ENCODE results near the gene DPP6.

DPP6 gene

DNA sequence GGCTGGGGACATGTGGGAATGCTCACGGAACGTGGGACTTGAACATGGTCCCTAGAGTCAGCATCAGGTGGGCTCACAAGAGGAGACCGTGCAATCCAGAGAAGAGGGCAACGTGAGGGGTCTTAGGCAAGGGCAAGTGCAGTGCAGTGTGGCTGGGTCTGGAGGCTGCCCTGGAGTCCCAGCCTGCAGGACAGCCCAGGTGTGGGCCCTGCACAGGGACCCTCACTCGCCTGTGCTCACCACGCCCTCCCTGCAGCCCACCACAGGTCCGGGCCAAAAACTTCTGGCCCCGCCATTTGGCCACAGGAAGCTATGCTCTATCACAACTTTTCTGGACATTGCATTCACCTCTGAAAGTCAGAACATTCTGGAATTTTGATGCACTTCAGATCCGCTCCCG is 817.2 kb downstream of the DPP6 start:
- no peak for DNase-seq

DNA sequence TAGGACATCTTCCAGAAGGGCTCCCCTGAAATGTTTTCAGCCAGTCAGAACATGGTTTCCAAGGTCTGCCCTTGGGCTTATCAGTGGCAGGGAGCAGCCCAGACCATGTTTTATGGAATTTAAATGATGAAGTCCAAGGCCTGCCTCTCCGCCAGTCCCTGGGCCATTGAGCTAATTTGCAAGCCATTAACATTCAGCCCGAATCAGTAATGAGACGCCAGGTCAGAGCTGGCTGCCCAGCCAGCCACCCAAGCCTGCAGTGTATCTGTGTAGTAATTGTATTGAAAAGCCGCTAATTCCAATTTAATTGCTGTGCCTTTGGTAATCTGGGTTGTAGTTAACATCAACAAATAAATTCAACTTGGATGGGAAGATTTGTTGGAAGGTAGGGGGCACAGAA is 819.3 kb downstream of the DPP6 start:
- DNase-seq: no peak

DNA sequence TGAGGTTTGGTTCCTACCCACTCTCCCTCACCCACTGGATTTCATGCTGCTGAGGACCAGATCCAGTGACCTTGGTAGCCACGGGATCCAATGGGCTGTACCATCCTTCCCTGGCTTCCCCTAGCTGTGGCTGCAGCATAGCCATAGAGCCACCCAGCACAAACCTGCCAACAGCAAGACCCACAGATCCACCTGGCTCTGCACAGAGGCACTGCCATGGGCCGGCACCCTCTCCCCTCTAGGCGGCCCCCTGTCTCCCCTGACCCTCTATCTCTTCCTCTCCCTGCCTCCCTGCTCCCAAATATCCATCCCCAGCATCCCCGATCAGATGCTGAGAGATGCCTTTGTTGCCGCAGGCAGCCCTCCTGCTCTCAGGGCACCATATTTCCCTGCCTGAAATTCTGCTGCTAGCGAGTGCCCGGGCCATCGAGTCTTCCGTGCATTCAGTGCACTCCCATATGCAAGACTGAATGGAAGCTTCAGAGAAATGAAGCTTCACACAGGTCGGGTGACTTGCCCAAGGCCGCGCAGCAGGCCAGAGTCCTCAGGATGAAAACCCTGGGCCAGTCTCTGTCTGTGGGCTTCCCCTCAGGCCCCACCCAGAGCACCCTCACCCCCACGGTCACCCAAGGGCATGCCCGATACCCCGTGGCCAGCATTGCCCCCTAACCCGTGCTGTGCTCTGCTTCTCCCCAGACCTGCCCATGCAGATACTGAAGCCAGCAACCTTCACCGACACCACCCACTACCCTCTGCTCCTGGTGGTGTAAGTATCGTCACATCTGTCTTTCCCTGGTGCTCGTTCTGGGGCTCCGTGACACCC is 819.9 kb downstream of the DPP6 start:
- DNase-seq: no peak

DNA sequence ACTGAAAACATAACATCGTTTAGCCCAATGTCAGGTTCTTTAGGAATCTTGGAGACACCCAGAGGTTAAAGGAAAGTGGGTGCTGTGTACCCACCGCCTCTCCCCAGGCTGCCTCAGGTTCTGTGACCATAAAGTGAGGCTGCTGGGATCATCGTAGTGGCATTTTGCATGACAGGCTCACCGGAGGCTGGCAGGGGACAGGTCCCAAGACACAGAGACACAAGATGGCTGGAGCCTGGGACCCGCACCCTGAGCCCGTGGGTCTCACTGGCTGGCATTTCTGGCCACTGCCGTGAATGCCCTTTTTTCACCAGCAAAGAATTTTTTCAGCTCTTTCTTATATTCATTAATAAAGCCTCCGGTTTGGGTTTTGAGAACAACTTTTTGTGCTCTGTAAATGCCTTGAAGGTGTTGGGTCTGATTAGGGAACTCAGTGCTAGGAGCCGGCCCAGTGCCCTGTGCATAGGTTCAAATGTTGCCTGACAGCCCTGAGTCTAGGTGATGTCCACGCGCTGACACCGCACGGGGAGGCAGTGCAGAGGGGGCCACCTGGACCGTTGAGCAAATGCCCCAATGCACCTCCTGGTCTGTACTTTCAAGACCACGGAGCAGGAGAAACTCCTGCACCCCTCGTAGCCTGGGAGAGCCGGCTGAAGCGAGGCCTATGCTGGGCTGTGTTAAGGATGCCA is 820.8 kb downstream of the DPP6 start:
- DNase-seq: no peak

DNA sequence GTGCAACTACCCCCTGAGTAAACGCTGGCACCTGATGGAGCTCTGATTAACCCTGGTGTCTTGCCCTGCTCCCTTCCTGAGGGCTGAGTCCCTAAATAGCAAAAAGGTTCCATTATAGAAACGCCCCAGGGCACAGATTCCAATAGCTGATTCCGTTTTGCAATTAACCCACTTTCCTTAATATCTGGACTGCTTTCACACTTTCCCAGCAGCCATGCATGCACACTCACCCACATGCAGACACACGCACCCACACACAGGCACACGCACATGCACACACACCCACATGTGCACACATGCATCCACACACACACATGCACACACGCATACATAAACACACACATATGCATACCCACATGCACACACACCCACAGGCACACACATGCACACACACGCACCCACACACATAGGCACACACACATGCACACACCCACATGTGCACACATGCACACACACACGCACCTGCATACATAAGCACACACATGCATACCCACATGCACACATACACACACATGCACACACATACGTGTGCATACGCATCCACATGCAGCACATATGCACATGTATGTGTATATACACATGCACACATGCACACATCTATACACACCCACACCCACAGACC is 821.4 kb downstream of the DPP6 start:
- DNase-seq: no peak

DNA sequence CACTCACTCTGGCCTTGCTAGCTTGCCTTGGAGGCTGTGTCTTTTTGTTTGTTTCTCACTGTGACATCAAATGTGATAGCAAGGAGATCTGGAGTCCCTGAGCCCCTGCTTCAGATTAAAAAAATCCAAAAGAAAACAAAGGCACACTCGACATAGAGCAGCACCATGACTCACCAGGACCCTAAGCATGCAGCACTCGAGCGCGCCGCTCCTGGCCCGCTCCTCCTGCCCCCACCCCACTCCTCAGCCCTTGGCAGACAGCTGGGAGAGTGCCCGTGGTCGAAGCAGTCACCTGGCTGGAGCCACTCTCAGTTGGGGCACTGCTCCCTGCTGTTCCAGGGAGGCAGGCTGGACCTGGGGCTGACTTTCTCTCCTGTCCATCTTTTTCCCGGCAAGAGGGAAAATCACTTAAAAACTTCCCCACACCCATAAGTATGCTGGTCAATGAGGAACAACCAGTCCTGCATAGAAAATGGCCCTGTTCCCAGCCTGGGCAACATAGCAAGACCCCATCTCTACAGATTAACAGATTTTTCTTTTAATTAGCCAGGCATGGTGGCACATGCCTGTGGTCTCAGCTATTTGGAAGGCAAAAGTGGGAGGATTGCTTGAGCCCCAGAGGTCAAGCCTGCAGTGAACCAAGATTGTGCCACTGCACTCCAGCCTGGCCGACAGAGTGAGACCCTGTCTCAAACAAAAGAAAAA is 822.4 kb downstream of the DPP6 start:
- no peak for DNase-seq

DNA sequence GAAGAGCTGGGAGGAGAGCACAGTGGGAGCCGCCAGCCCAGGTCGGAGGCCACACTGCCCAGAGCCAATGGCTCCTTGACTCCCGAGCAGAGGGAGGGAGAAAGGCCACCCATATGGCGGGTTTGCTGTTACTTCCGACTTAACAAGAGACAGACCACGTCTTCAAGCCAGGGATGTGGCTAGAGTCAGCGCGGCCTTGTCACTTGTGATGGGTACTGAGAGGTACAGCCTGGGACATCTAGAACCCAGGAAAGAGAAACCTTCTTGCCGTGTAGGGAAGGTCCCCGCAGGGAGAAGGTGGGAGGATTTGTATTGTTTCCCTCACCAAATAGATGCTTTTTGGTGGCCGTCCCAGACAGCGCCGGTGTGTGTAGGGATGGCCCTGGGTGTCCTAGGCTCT is 823.1 kb downstream of the DPP6 start:
- no peak for DNase-seq

DNA sequence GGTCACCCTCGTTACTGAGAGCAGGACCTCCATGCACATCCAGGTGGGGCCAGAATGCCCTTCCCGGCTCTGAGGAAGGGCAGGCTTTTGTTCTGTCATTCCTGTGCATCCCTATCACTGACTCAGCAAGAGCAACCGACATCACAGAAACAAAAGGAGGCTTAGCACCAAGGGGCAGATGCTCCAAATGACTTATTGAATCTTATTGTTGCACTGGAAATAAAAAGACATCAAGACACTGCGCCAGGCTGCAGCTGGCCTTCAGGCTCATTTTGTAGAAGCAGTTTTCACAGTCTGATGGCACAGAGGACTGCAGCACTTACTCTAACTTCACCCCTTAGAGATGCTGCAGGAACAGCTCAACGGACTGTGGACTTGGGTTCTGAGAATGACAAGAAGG is 824.3 kb downstream of the DPP6 start:
- DNase-seq: no peak

DNA sequence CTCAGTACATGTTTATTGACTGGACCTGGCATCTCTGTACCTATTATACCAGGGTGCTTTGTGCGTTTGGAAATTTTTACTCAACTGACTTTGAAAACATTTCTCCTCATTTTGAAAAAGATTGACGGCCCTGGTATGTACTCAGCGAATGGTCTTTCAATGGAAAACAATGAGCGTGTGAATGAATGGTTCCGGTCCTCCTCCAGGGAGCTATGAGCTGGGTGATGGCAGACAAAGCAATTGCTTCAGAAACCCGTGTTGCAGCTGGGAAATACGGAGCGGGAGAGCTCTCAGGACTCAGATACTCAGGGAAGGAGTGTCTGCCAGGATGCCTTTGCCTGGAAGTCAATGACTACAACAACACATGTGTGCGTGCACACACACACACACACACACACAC is 824.8 kb downstream of the DPP6 start:
- no peak for DNase-seq

DNA sequence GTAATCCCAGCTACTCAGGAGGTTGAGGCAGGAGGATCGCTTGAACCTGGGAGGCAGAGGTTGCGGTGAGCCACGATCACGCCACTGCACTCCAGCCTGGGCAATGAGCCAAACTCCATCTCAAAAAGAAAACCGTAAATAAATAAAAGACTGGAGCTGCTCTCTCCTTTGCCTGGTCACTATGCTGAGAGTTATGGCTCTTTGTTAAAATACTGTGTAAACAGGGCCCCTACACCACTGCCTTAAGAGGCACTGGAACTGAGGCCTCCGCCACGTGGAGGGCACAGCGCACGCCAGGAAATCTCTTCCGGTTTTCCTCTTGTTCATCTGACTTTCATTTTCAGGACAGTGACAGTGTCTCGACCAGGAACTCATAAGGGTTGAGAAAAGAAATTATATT is 827.4 kb downstream of the DPP6 start:
- DNase-seq: no peak

DNA sequence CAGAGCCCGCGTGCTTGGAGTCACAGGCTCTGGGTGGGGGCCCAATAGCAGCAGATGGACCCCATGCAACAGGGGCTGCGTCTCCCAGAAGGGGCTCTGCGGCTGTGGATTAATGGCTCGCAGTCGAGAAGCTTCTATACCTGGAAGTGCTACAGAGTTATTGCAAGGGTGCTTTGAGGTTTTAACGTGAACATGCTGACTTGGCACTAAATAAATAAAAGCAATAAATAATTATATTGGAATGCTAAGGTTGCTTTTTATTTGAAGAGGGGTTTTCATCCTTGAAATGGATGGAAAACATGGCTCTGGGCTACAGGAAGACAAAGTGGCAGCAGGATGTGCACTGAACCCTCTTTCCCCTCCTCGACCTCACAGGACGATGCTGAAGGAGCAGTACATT is 828.3 kb downstream of the DPP6 start:
- DNase-seq: no peak

DNA sequence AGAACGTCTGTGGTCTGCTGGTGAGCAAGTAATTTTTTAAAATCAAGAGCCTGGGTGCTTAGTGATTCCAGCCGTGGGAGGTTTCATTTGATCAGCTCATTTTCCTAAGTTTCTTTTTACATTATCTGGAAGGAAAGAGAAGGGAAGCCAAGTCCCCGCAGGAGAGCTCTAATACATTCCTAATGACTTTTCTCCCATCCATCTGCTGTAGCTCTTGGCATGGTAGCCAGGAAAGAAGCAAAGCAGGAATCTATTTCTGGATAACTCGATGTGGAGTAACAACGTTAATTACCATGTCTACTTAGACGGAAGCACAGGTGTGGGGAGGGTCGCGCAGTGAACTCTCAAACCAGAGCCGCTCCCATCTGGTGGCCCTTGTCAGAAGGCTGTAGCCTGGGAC is 828.8 kb downstream of the DPP6 start:
- no peak for DNase-seq

DNA sequence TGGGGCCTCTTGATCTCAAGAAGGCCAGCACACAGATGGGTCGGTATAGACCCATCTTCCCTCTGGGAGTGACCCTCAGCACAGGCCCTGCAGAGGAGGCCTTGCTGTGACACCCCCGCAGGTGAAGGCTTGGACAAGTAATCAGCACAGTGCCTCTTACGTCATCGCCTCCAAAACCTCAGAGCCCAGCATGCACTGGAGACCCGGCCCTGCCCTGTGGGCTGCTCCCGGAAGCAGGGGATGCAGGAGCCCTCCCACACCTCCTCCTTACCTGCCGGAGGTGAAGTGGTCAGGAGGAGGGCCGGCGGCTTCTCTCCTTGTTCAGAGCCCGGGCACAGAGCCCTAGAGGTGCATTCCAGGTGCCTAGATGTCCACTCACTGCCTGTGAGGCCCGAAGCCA is 829.3 kb downstream of the DPP6 start:
- no peak for DNase-seq

DNA sequence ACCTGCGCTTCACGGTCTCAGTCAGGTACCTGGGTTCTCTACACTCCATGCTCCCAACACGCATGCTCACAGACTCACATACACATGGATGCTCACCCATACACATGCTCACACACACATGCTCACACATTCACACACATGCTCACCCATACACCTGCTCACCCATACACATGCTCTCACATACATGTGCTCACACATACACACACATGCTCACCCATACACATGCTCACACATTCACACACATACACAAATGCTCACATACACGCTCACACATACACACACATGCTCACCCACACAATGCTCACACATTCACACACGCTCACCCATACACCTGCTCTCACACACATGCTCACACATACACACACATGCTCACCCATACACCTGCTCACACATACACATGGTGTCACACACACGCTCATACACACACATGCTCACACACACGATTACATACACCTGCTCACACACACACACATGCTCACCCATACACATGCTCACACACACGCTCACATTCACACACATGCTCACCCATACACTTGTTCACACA is 830.8 kb downstream of the DPP6 start:
- DNase-seq: no peak

DNA sequence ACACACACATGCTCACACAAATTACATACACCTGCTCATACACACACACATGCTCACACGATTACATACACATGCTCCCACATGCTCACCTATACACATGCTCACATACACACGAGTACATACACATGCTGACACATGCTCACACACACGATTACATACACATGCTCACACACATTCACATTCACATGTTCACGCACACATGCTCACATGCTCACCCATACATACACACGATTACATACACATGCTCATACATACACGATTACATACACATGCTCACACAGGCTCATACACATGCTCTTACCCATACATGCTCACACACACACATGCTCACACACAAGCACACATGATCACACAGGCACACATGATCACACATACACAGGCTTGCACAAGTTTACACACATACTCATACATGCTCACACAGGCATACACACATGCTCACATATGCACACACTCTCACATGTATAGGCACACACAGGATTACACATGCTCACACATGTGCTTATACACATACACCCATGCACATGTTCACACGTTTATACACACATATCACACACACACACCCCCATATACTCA is 832.2 kb downstream of the DPP6 start:
- no peak for DNase-seq

DNA sequence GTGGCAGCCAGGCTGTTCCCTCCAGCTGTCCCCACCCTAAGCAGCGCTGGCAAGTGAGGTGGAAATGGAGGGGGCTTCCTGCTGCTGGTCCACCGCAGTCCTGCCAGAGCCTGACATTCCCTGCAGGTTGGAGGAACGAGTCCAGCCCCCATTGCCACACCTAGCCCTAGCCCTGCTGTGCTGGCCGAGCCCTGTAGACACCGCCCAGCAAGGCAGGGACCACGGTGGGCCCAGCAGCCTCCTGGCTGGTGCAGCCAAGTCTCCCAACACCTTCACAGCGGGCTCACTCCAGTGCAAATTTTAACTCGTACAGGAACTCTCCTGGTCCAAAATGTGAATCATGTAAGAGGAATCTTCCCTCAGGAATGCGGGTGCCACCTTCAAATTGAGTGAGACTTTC is 834.4 kb downstream of the DPP6 start:
- no peak for DNase-seq

DNA sequence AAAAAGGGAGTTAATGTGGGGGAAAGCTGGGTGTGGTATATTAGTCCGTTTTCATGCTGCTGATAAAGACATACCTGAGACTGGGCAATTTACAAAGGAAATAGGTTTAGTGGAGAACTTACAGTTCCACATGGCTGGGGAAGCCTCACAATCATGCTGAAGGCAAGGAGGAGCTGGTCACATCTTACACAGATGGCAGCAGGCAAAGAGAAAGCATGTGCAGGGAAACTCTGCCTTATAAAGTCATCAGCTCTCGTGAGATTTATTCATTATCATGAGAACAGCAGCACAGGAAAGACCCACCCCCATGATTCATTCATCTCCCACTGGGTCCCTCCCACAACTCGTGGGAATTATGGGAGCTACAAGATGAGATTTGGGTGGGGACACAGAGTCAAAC is 836.5 kb downstream of the DPP6 start:
- no peak for DNase-seq

DNA sequence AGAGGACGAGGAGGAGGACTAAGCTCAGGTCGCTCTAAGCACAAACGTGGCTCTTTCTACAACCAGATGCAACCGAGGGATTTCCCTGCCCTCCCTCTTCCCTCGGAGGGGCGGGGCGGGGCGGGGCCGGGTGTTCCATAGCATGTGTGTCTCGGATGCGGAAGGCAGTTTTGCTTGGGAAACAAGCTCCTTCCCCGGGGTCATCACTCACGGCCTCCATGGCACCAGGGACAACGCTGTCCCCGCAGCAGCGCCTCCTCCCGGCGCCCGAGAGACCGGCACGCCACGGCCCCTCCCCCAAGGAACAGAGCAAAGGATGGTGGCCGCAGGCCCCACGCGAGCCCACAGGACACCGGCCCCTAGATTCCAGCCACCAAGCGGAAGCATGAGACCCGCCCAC is 840.3 kb downstream of the DPP6 start:
- DNase-seq: peak; percentile 6 to 22

DNA sequence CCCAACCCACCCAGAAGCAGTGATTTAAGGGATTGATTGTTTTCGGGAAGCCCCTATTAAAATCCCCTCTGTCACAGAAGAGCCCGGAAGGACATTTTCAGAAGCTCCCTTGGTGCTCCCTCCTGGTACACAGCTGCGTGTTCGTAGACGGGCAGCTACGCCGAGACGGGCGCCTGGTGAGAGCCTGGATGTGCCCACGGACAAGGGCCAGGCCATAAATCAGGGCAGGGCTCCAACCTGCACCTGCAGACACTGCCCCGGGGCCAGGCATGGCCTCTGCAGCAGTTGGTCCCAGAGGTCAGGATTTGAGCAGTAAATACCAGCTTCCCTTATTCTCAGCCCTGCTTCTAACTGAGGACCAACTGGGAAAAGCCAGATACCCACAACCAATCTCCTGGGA is 843.9 kb downstream of the DPP6 start:
- no peak for DNase-seq

DNA sequence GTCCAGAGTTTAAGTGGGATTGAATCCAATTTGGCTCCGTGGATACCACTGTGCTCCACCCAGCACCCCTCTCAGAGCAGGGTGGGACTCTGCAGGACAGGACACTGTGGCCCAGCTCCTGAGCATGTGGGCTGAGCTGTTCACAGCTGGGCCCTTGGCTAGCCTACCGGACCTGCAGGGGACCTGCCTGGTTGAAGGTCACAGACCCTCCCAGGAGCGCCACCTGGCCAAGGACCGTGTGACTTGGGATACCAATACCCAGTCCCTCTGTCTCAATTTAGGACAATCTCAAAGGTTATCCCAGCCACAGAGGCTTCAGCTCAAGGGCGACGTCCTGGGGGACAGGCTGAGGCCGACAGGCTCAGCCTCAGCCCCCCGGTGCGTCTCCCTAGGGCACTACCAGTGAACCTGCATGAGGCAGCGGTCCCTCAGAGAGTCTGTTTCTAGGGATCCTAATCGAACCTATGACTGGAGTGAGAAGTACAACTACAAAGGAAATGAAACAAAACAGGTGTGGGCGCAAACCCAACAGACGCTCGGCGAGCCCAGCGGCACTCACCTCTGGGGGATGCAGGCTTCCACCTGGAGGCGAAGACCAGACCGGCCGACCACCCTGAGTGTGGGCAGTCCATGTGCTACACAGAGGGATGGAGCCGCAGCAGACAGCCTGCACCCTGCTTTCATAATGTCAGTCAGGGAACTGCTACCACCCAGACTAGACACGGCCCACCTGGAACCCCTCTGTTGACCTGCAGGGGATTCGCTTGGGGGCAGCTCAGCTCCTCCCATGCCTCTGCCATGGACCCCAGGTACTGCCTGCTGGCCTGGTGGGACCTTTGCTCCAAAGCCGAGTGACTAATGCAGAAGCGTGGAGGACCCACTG is 847.0 kb downstream of the DPP6 start:
- no peak for DNase-seq

DNA sequence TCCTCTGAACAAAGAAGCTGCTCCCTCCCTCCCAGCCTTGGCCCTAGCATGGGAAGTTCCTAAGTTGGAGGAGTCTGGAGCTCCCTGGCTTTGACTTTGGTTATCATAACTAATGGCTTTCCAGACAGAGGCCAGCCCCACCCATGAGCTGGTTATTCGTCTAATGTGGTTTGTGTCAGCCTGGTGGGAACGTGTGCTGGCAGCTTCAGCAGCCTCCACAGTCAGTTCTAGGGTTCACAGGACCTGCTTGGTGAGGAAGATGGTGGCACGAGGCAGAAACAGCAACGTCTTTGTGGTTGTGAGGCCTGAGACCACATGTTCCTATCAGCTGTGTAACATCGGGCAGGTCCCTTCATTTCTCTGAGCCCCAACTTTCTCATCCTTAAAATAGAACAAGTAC is 847.7 kb downstream of the DPP6 start:
- no peak for DNase-seq

DNA sequence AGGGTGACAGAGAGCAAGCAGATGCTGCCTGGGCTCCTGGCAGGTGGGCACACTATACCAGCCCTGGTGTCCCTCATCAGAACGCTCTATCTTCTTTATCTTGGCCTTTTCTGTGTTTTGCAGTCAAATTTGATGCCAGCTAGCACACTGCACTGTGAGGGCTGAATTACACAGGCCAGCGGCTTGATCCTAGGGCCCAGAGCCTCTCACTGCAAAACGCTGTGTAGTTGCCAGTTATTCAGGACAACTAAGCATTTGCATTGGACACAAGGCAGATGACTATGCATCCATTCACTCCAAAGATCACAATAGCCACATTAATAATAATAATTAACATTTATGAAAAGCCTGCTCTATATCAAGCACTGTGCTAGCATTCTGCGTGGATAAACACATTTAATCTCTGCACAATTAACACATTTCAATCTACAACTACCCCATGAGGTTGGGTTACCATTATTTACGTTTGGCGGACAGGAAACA is 850.4 kb downstream of the DPP6 start:
- no peak for DNase-seq
